LNCaP clone FGC (cell line): ENCODE data around the gene SLC12A4.

Experiments used
- DNase-seq: peaks from one replicate; pipeline ENCODE4 v3.0.0-alpha.2; 2011; ENCODE audit warnings: low read depth
- H3K4me3 ChIP-seq: 2 replicates; pipeline ENCODE4 v1.5.1; 2011; ENCODE audit warnings: mild to moderate bottlenecking, low read depth, low read length, control low read depth
- TF ChIP-seq, protein P1 (sequence below): IDR thresholded peaks from 2 replicates; pipeline ENCODE4 v1.5.1; 2012; ENCODE audit warnings: mild to moderate bottlenecking; ENCODE audit not compliant: control insufficient read depth, insufficient read depth; ENCODE audit errors: extremely low read depth

SLC12A4 gene

DNA sequence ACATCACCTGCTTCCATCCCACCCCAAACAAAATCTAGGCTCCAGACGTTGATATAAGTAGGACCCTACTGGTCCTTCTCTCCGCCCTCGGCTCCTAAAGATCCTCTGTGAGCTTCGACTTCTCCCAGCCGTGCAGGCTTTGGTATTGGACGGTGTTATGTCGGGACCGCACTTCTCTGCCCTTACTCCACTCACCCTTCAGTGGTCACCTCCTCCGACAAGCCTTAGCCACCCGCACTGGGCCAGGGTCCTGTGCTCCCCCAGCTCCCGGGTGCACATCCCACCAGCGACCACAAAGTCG, 33.4 kb downstream of the SLC12A4 start:
- peak overlapping the region; percentile 99 for H3K4me3 ChIP-seq
- no peak for DNase-seq
- TF ChIP-seq, protein P1, sequence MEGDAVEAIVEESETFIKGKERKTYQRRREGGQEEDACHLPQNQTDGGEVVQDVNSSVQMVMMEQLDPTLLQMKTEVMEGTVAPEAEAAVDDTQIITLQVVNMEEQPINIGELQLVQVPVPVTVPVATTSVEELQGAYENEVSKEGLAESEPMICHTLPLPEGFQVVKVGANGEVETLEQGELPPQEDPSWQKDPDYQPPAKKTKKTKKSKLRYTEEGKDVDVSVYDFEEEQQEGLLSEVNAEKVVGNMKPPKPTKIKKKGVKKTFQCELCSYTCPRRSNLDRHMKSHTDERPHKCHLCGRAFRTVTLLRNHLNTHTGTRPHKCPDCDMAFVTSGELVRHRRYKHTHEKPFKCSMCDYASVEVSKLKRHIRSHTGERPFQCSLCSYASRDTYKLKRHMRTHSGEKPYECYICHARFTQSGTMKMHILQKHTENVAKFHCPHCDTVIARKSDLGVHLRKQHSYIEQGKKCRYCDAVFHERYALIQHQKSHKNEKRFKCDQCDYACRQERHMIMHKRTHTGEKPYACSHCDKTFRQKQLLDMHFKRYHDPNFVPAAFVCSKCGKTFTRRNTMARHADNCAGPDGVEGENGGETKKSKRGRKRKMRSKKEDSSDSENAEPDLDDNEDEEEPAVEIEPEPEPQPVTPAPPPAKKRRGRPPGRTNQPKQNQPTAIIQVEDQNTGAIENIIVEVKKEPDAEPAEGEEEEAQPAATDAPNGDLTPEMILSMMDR: no peak

DNA sequence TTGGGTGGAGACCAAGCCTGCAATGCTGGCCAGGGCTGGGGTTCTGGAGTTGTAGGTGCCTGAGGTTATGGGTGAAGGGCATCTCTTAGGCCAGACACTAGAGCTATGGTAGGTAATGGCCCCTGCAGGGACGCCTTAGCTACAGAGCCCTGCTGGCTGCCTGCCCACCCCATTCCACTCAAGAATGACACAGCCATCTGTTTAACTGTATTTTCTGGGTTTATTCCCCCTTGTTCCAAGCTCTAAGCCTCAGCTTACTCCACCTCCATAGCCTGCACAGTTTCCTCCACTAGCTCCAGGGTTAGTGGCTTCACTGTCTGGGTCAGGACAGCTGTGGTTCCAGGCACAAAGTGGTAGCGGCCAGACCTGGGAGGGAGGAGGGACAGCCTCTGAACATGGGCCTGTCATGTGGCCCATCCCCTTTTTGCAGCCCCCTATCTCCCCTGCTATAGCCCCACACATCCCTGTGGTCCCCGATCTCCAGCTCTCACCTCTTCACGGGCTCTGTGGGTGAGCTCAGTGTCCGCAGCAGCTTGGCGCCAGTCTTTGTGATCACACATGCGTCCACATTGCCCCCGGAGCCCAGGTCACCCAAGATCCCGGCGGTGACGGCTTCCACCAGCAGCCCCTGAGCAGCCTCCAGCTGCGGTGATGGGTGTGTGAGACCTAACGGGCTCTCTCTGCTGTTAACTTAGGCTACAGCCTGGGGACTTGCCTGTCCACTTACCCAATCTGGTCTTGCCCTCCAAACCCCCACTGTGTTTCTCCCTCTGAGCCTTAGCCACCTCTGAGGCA, 33.9 kb downstream of the SLC12A4 start:
- TF ChIP-seq, protein P1: no peak
- H3K4me3 ChIP-seq: peak overlapping the region; percentile 99
- DNase-seq: no peak

DNA sequence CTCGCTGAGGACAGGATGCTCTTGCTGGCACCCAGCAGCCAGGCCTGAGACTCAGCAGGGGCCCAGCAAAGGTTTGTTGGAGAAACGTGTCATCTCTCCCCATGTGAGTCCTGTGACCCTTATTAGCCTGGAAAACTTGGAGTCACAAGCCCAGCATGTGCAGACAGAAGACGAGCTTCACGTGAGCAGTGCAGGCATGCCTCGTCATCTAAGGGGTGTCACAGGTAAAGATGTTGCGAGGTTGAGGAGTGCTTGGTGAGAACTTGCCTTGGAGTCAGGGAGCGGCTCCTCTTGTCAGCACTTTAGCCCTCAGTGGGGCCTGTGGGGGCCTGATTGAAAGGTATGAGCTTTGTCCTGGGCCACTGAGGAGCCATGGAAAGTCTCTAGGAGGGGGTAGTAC, 34.6 kb downstream of the SLC12A4 start:
- no peak overlapping the region for H3K4me3 ChIP-seq
- DNase-seq: no peak
- TF ChIP-seq, protein P1: no peak

DNA sequence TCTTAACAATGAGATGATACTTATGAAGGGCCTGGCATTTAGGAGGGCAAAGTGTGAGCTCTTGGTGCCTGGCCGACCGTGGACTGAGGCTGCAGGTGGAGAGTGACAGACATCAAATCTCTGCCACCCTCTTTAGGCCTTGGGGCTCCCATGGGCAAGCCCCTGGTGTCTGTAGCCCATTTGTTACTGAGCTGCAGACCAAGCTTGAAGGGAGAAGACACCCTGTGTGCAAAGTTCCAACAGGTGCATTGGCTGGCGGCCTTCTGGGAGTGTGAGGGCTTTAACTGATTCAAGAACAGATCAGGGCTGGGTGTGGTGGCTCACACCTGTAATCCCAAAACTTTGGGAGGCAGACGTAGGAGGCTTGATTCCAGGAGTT, 36.0 kb downstream of the SLC12A4 start:
- TF ChIP-seq, protein P1: no peak
- H3K4me3 ChIP-seq: no peak overlapping the region
- no peak for DNase-seq

DNA sequence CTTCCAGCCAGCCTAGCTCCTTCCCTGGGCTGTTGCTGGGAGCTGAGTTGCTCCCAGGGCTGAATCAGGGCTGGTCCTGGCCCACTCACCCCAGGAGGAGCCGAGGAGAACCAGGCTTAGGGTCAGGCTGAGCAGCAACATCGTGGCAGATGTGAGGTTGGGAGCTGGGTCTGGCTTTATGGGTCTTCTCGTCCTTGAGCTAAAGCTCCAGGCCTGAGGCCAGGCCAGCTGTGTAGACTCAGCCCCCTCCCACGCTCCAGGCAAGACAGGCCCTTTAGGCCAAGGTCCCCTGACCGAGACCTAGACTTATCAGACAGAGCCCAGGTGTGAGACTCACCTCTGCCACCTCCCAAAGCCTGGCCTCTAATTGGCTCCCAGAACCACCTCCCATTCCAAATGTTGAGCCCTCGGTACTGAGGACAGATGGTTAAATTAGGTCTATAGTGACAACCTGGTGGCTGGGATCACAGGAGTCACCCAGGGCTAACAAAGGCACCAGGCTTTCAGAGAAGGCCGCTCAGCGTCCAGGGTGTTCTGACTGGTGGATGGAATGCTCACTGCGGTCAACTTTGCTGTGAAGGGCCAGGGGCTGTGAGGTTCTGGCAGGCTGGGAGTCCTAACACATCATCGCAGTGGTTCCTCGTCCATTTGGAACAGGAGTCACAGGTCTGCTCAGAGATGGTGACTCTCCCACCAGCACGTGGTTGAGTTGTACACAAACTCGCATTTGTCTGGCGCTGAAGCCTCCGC, 36.5 kb downstream of the SLC12A4 start, which contains the start of gene CTRL:
Gene CTRL, minus strand, starts transcription at position 151 of the 750 bp plus-strand sequence. Its CDS starts 10 bp downstream, at position 141.
- TF ChIP-seq, protein P1: no peak
- H3K4me3 ChIP-seq: no peak within 1 kb of the TSS
- DNase-seq: no peak

DNA sequence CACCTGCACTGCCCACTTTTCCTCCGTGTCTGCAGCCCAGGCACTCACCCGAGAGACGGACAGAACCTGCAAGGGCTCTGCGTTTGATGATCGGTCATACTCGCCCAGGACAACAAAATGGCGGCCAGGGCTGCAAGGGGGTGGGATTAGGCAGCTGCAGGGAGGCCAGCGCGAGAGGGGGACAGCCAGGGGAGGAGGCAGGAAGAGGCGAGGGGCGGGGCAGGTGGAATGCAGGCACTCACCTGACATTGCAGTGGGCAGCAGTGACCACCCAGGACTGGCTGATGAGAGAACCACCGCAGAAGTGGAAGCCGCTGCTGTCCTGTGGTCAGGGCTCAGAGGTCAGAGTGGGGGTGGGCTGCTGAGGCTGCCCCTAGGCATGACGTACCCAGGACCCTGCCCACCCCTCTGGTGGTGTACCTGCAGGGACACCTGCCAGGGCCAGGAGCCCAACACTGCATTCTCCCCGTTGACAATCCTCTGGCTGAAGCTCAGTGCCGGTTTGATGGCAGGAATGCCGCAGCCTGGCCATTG, 37.7 kb downstream of the SLC12A4 start:
- DNase-seq: no peak
- TF ChIP-seq, protein P1: no peak
- H3K4me3 ChIP-seq: no peak overlapping the region
